Tibial nerve (tissue), 4 donors: ENCODE measurements around the gene ATP9B. TPM values are rescaled to one million over a fixed set of nuclear protein-coding genes. Genes with fewer than 3 reads are reported as not detected.

Source experiments
- DNase-seq, 2 donors: peaks; one replicate each; pipeline ENCODE4 v3.0.0-alpha.2; 2019; ENCODE audit warnings: low spot score in 2 of 2
- H3K27ac ChIP-seq, 4 donors: fragments of 200-600 bp; sonication (generic) in 3 of 4; one replicate each; pipeline ENCODE4 v1.5.1; 2017 to 2019; ENCODE audit warnings: mild to moderate bottlenecking in 1 of 4
- H3K27me3 ChIP-seq, 2 donors: fragments of 200-600 bp; sonication (generic) in 1 of 2; one replicate each; pipeline versions ENCODE4 v1.5.1 to v1.6.0; 2017 to 2019
- H3K36me3 ChIP-seq, 3 donors: fragments of 200-600 bp; sonication (generic); one replicate each; pipeline ENCODE4 v1.5.1; 2018 to 2019
- H3K4me1 ChIP-seq, 4 donors: fragments of 200-600 bp; sonication (generic) in 3 of 4; one replicate each; pipeline ENCODE4 v1.5.1; 2017 to 2019
- H3K4me3 ChIP-seq, 4 donors: fragments of 200-600 bp; sonication (generic) in 3 of 4; one replicate each; pipeline ENCODE4 v1.5.1; 2017 to 2019; ENCODE audit warnings: mild to moderate bottlenecking in 1 of 4, moderate library complexity in 1 of 4
- H3K9me3 ChIP-seq, 4 donors: fragments of 200-600 bp; sonication (generic) in 3 of 4; one replicate each; pipeline ENCODE4 v1.5.1; 2017 to 2019
- CTCF ChIP-seq, 5 experiments: fragments of 200-600 bp in 3 of 5; fragments of 450-650 bp in 2 of 5; sonication (generic) in 3 of 5; IDR thresholded peaks; one replicate each; pipeline ENCODE4 v1.5.1; 2016 to 2019; ENCODE audit warnings: antibody characterized with exemption in 5 of 5, mild to moderate bottlenecking in 3 of 5, moderate library complexity in 2 of 5
- EP300 ChIP-seq, 2 donors: sonication (generic); formaldehyde crosslinking; IDR thresholded peaks; one replicate each; pipeline ENCODE4 v1.6.1; 2017; ENCODE audit warnings: antibody characterized with exemption in 2 of 2, mild to moderate bottlenecking in 1 of 2
- POLR2A ChIP-seq, 2 donors: fragments of 450-650 bp; IDR thresholded peaks; one replicate each; pipeline ENCODE4 v1.6.1; 2017; ENCODE audit warnings: antibody characterized with exemption in 2 of 2, mild to moderate bottlenecking in 2 of 2, moderate library complexity in 2 of 2
- WGBS, 2 donors: methylation state at CpG; one replicate each; pipeline ENCODE4 v1.1.5; 2018; 5-methylcytosine and 5-hydroxymethylcytosine counted together
- total RNA-seq, 4 donors: library from RNA; depleted of rRNA; stranded (reverse); fragments of >200 nt; gene quantifications; one replicate each; pipeline ENCODE4 v1.1.0, GENCODE V29; 2016

The ATP9B gene
- total RNA-seq, 4 donors from 2014 or later = 56.9 to 68.7 (median 59.8) TPM

DNA sequence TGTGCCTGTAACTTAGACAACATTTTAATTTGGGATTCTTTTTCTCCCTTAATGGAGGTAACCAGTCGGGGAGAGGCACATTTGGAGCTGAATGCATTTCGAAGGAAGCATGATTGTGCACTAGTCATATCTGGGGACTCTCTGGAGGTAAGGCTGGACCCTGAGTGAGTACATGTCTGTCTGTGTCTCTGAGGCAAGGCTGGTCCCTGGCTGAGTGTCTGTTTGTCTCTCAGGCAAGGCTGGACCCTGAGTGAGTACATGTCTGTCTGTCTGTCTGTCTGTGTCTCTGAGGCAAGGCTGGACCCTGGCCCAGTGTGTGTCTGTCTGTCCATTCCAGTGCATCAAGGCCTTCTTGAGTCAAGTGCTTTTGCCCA lies 275.0 kb downstream of the ATP9B start:
- peaks cover 0 to 70% (median 16%) of the 10 kb centered on the region in 3 donors for H3K36me3 ChIP-seq
- WGBS, 2 donors = 79 to 88% methylated on average over 2 of the region's 2 CpGs
- no peaks in the 10 kb centered on the region for H3K27me3 ChIP-seq
- no peaks in the 10 kb centered on the region for H3K4me1 ChIP-seq
- H3K27ac ChIP-seq = no peak overlapping the region
- no peaks in the 10 kb centered on the region for H3K9me3 ChIP-seq
- TF ChIP-seq POLR2A (IDR thresholded peaks at IDR 0.05) (no peak), EP300 (IDR thresholded peaks at IDR 0.05) (no peak), CTCF (IDR thresholded peaks at IDR 0.05) (no peak)
- no peak overlapping the region for H3K4me3 ChIP-seq
- DNase-seq = no peak

GRCh38 chr18:79345366-79345765 lies 276.2 kb downstream of the ATP9B start:
- Histone ChIP-seq H3K27me3 (no peaks in the 10 kb centered on the region), H3K36me3 (peaks cover 0 to 81% (median 16%) of the 10 kb centered on the region in 3 donors), H3K4me1 (no peaks in the 10 kb centered on the region), H3K4me3 (no peak overlapping the region), H3K9me3 (no peaks in the 10 kb centered on the region), H3K27ac (no peak overlapping the region)
- DNase-seq = no peak
- TF ChIP-seq POLR2A (IDR thresholded peaks at IDR 0.05) (no peak), CTCF (IDR thresholded peaks at IDR 0.05) (no peak)
- 78 to 84% methylated on average over 11 of the region's 11 CpGs for WGBS, 2 donors

DNA sequence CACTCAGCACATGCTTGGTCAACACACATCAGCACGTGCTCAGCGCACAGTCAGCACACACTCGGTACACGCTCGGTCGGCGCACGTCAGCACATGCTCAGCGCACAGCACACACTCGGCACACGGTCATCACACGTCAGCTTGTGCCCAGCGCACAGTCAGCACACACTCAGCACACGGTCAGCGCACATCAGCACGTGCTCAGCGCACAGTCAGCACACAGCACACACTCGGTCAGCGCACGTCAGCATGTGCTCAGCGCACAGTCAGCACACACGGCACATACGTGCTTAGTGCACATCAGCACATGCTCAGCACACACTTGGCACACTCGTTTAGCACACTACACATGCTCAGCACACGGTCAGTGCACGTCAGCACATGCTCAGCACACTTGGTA lies 276.8 kb downstream of the ATP9B start:
- WGBS, 2 donors = 95 to 98% methylated on average over 24 to 26 of the region's 26 CpGs
- Histone ChIP-seq H3K4me3 (no peak overlapping the region), H3K27me3 (no peaks in the 10 kb centered on the region), H3K9me3 (no peaks in the 10 kb centered on the region), H3K4me1 (no peaks in the 10 kb centered on the region), H3K36me3 (peaks cover 0 to 80% (median 16%) of the 10 kb centered on the region in 3 donors), H3K27ac (no peak overlapping the region)
- TF ChIP-seq POLR2A (IDR thresholded peaks at IDR 0.05) (no peak), EP300 (IDR thresholded peaks at IDR 0.05) (no peak), CTCF (IDR thresholded peaks at IDR 0.05) (no peak)
- no peak for DNase-seq

GRCh38 chr18:79348066-79348465 lies 278.9 kb downstream of the ATP9B start:
- H3K27ac ChIP-seq = no peak overlapping the region
- H3K27me3 ChIP-seq = no peaks in the 10 kb centered on the region
- DNase-seq = no peak
- no peaks in the 10 kb centered on the region for H3K4me1 ChIP-seq
- TF ChIP-seq EP300 (IDR thresholded peaks at IDR 0.05) (no peak), CTCF (IDR thresholded peaks at IDR 0.05) (no peak), POLR2A (IDR thresholded peaks at IDR 0.05) (no peak)
- H3K4me3 ChIP-seq = no peak overlapping the region
- H3K9me3 ChIP-seq = no peaks in the 10 kb centered on the region
- H3K36me3 ChIP-seq = peaks cover 2 to 83% (median 16%) of the 10 kb centered on the region in 3 donors
- WGBS, 2 donors = 75 to 77% methylated on average over 5 of the region's 5 CpGs

GRCh38 chr18:79352432-79352831 lies 283.2 kb downstream of the ATP9B start:
- Histone ChIP-seq H3K4me1 (no peaks in the 10 kb centered on the region), H3K36me3 (peaks cover 2 to 48% (median 2%) of the 10 kb centered on the region in 3 donors), H3K4me3 (no peak overlapping the region), H3K27ac (peak overlapping the region in 1 of 4 donors; percentile 53), H3K9me3 (no peaks in the 10 kb centered on the region), H3K27me3 (no peaks in the 10 kb centered on the region)
- TF ChIP-seq EP300 (IDR thresholded peaks at IDR 0.05) (no peak), POLR2A (IDR thresholded peaks at IDR 0.05) (no peak), CTCF (IDR thresholded peaks at IDR 0.05) (no peak)
- DNase-seq = no peak
- WGBS, 2 donors = 63 to 65% methylated on average over 6 of the region's 6 CpGs
